ENCODE results near the gene CFAP107.

CFAP107 gene

DNA sequence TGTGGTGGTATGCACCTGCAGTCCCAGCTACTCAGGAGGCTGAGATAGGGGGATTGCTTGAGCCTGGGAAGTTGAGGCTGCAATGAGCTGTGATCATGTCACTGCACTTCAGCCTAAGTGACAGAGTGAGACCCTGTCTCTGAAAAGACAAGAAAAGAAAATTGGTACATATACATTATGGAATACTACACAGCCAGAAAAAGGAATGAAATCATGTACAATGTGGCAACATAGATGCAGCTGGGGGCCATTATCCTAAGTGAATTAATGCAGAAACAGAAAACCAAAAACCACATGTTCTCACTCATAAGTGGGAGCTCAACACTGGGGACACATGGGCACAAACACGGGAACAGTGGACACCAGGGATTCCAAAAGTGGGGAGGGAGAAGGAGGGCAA is 7.1 kb upstream of the CFAP107 start:
- no peak overlapping the region for H3K4me3 ChIP-seq (replicated peaks; ENCODE audit: low read depth, low read length)
- DNase-seq (ENCODE audit: extremely low read depth, low read depth): no peak
- TF ChIP-seq CTCF (IDR thresholded peaks at IDR 0.05; ENCODE audit: low read depth, low read length, missing control alignments): no peak

GRCh38 chr1:12739613-12740012 is 6.4 kb upstream of the CFAP107 start:
- no peak for TF ChIP-seq CTCF (IDR thresholded peaks at IDR 0.05; ENCODE audit: low read depth, low read length, missing control alignments)
- DNase-seq (ENCODE audit: extremely low read depth, low read depth): no peak
- H3K4me3 ChIP-seq (replicated peaks; ENCODE audit: low read depth, low read length): no peak overlapping the region

GRCh38 chr1:12741946-12742345 is 4.1 kb upstream of the CFAP107 start:
- H3K4me3 ChIP-seq (replicated peaks; ENCODE audit: low read depth, low read length): no peak overlapping the region
- DNase-seq (ENCODE audit: extremely low read depth, low read depth): no peak
- TF ChIP-seq CTCF (IDR thresholded peaks at IDR 0.05; ENCODE audit: low read depth, low read length, missing control alignments): no peak

- TF ChIP-seq CTCF (IDR thresholded peaks at IDR 0.05; ENCODE audit: low read depth, low read length, missing control alignments): no peak
- H3K4me3 ChIP-seq (replicated peaks; ENCODE audit: low read depth, low read length): no peak overlapping the region
- no peak for DNase-seq (ENCODE audit: extremely low read depth, low read depth)
Observed at GRCh38 chr1:12745126-12745991, 641 bp upstream of the CFAP107 start.

DNA sequence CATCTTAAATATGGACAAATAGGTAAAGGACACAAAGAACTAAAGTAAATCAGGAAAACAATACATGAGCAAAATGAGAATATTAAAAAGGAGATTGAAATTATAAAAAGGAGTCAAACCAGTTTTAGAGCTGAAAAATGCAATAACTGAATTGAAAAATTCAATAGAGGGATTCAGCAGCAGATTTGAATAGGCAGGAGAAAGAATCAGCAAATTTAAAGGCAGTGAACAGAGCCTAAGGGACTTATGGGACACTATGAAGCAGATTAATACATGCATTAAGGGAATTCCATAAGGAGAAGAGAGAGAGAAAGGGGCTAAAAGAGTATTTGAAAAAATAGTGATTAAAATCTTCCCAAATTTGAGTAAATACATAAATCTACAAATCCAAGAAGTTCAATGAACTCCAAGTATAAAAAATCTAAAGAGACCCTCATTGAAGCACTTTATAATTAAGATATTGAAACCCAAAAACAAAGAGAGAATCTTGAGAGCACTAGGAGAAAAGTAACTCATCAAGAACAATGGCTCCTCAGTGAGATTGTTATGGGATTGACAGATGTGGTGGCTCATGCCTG is 2.9 kb downstream of the CFAP107 start:
- H3K4me3 ChIP-seq (replicated peaks; ENCODE audit: low read depth, low read length): no peak overlapping the region
- no peak for TF ChIP-seq CTCF (IDR thresholded peaks at IDR 0.05; ENCODE audit: low read depth, low read length, missing control alignments)
- no peak for DNase-seq (ENCODE audit: extremely low read depth, low read depth)

GRCh38 chr1:12754738-12755137 is 8.7 kb downstream of the CFAP107 start:
- no peak for DNase-seq (ENCODE audit: extremely low read depth, low read depth)
- no peak for TF ChIP-seq CTCF (IDR thresholded peaks at IDR 0.05; ENCODE audit: low read depth, low read length, missing control alignments)
- H3K4me3 ChIP-seq (replicated peaks; ENCODE audit: low read depth, low read length): no peak overlapping the region
